ENCODE results near the gene HLA-DQB2.
"Not testable (repeated sequence)": the region's sequence is repeated elsewhere in the genome, so short reads cannot be mapped to it uniquely, and the experiment has no call there.

The HLA-DQB2 gene

GRCh38 chr6:32764048-32764447 lies 716 bp upstream of the HLA-DQB2 start:
- no peak overlapping the region for H3K4me3 ChIP-seq (replicated peaks; ENCODE audit: low read depth, low read length)
- no peaks in the 10 kb centered on the region for H3K36me3 ChIP-seq (ENCODE audit: control insufficient read depth, insufficient read depth, low read length)
- no peak for DNase-seq (ENCODE audit: extremely low read depth, insufficient read length)
- H3K27me3 ChIP-seq (replicated peaks; ENCODE audit: control insufficient read depth, insufficient read depth, low read length) = peaks cover 2% of the 10 kb centered on the region
- no peak for TF ChIP-seq CTCF (IDR thresholded peaks at IDR 0.05; ENCODE audit: insufficient read depth, low read length, poor library complexity, severe bottlenecking)

GRCh38 chr6:32761548-32761947 lies 1.8 kb downstream of the HLA-DQB2 start:
- no peak for DNase-seq (ENCODE audit: extremely low read depth, insufficient read length)
- no peak overlapping the region for H3K4me3 ChIP-seq (replicated peaks; ENCODE audit: low read depth, low read length)
- no peak for TF ChIP-seq CTCF (IDR thresholded peaks at IDR 0.05; ENCODE audit: insufficient read depth, low read length, poor library complexity, severe bottlenecking)
- peaks cover 1% of the 10 kb centered on the region for H3K27me3 ChIP-seq (replicated peaks; ENCODE audit: control insufficient read depth, insufficient read depth, low read length)
- H3K36me3 ChIP-seq (ENCODE audit: control insufficient read depth, insufficient read depth, low read length) = no peaks in the 10 kb centered on the region

- no peak for DNase-seq (ENCODE audit: extremely low read depth, insufficient read length)
- Histone ChIP-seq H3K27me3 (replicated peaks; ENCODE audit: control insufficient read depth, insufficient read depth, low read length) (peaks cover 1% of the 10 kb centered on the region), H3K4me3 (replicated peaks; ENCODE audit: low read depth, low read length) (no peak overlapping the region), H3K36me3 (ENCODE audit: control insufficient read depth, insufficient read depth, low read length) (no peaks in the 10 kb centered on the region)
- TF ChIP-seq CTCF (IDR thresholded peaks at IDR 0.05; ENCODE audit: insufficient read depth, low read length, poor library complexity, severe bottlenecking) = no peak
These were observed 2.3 kb downstream of the HLA-DQB2 start for GRCh38 chr6:32761072-32761471.

- no peaks in the 10 kb centered on the region for H3K36me3 ChIP-seq (ENCODE audit: control insufficient read depth, insufficient read depth, low read length)
- no peaks in the 10 kb centered on the region; the same call in none of the 2 replicates for H3K27me3 ChIP-seq (replicated peaks; ENCODE audit: control insufficient read depth, insufficient read depth, low read length)
- H3K4me3 ChIP-seq (replicated peaks; ENCODE audit: low read depth, low read length) = no peak overlapping the region
- DNase-seq (ENCODE audit: extremely low read depth, insufficient read length) = no peak
- no peak for TF ChIP-seq CTCF (IDR thresholded peaks at IDR 0.05; ENCODE audit: insufficient read depth, low read length, poor library complexity, severe bottlenecking)
These were observed 3.7 kb downstream of the HLA-DQB2 start for GRCh38 chr6:32759669-32760068.

GRCh38 chr6:32752580-32752979 lies 10.8 kb downstream of the HLA-DQB2 start:
- H3K36me3 ChIP-seq (ENCODE audit: control insufficient read depth, insufficient read depth, low read length) = no peaks in the 10 kb centered on the region
- no peak for DNase-seq (ENCODE audit: extremely low read depth, insufficient read length)
- no peaks in the 10 kb centered on the region; the same call in 1 of the 2 replicates for H3K27me3 ChIP-seq (replicated peaks; ENCODE audit: control insufficient read depth, insufficient read depth, low read length)
- H3K4me3 ChIP-seq (replicated peaks; ENCODE audit: low read depth, low read length) = no peak overlapping the region
- TF ChIP-seq CTCF (IDR thresholded peaks at IDR 0.05; ENCODE audit: insufficient read depth, low read length, poor library complexity, severe bottlenecking) = no peak

- not testable (repeated sequence) for DNase-seq (ENCODE audit: extremely low read depth, insufficient read length); H3K4me3 ChIP-seq (replicated peaks; ENCODE audit: low read depth, low read length); H3K27me3 ChIP-seq (replicated peaks; ENCODE audit: control insufficient read depth, insufficient read depth, low read length); H3K36me3 ChIP-seq (ENCODE audit: control insufficient read depth, insufficient read depth, low read length)
These were observed 17.7 kb downstream of the HLA-DQB2 start for GRCh38 chr6:32745649-32746048.

Measured in GM06990 (cell line).